GM20000 (cell line): ENCODE results near the gene CPN1.
"Not testable (repeated sequence)": the region's sequence is repeated elsewhere in the genome, so short reads cannot be mapped to it uniquely, and the experiment has no call there.

Source experiments
- DNase-seq: peaks from one replicate; pipeline ENCODE4 v3.0.0; 2012; ENCODE audit warnings: low spot score
- TF ChIP-seq, protein P1 (sequence below): IDR thresholded peaks from 2 replicates; pipeline ENCODE4 v1.5.1; 2012; ENCODE audit warnings: mild to moderate bottlenecking, control low read depth; ENCODE audit errors: extremely low read depth, missing control alignments

Gene CPN1

DNA sequence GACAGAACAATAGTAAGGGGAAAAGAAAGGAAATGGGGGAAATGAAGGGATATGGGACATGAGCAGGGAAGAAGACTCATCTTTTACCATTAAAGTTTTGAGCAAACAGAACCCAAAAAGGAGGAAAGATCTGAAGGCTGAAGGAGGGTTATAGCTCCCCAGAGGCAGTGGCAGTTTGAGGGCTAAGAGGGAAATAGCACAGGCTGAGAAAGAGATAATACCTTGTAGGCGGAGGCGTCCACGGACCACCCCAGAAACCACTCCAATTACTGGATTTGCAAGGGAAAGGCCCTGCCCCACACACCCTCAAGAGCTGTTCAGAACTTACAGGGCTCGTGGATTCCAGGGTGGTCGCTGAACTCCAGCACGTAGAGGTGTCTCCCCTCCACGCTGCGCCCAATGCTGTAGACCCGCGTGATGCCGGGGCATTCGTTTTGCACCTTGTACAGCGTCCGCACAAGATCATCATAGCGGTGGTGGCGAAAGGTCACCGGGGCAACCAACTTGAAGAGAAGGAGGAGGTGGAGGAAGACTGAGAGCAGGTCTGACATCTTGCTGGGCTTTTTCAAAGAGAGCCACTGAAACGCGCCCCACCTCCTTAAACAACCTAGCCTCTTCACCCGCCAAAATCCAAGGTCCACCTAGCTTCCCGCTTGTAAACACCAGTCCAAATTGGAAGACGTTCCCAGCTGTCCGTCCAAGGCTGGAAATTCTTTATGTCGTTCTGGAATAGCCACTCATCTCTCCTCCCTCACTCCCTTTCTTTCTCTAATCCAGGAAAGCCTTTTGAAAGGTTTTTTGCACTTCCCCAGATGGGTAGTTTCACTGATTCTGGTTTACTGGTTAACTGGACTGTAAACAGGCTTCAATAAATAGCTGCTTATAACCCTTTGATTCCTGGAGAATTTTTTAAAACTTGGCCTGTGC lies at the start of gene CPN1:
CPN1 (minus strand) TSS at position 795 of the 927 bp plus-strand sequence; CDS start at position 551, 244 bp downstream.
- TF ChIP-seq, protein P1, sequence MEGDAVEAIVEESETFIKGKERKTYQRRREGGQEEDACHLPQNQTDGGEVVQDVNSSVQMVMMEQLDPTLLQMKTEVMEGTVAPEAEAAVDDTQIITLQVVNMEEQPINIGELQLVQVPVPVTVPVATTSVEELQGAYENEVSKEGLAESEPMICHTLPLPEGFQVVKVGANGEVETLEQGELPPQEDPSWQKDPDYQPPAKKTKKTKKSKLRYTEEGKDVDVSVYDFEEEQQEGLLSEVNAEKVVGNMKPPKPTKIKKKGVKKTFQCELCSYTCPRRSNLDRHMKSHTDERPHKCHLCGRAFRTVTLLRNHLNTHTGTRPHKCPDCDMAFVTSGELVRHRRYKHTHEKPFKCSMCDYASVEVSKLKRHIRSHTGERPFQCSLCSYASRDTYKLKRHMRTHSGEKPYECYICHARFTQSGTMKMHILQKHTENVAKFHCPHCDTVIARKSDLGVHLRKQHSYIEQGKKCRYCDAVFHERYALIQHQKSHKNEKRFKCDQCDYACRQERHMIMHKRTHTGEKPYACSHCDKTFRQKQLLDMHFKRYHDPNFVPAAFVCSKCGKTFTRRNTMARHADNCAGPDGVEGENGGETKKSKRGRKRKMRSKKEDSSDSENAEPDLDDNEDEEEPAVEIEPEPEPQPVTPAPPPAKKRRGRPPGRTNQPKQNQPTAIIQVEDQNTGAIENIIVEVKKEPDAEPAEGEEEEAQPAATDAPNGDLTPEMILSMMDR = no peak
- DNase-seq = no peak

GRCh38 chr10:100130831-100131230 lies 49.2 kb upstream of the CPN1 start:
- TF ChIP-seq, protein P1 = no peak
- no peak for DNase-seq

- no peak for DNase-seq
- TF ChIP-seq, protein P1 = no peak
Measured at GRCh38 chr10:100129424-100129823, 47.8 kb upstream of the CPN1 start.

GRCh38 chr10:100128951-100129350 lies 47.3 kb upstream of the CPN1 start:
- no peak for DNase-seq
- TF ChIP-seq, protein P1 = no peak

DNA sequence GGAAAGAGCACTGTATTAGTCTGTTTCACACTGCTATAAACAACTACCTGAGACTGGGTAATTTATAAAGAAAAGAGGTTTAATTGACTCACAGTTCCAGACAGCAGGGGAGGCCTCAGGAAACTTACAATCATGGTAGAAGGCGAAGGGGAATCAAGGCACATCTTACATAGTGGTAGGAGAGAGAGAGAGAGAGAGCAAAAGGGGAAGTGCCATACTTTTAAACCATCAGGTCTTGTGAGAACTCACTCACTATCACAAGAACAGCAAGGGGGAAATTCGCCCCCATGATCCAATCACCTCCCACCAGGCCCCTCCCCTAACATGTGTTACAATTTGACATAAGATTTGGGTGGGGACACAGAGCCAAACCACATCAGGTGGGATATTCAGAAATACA lies 43.7 kb upstream of the CPN1 start:
- not testable (repeated sequence) for DNase-seq

DNA sequence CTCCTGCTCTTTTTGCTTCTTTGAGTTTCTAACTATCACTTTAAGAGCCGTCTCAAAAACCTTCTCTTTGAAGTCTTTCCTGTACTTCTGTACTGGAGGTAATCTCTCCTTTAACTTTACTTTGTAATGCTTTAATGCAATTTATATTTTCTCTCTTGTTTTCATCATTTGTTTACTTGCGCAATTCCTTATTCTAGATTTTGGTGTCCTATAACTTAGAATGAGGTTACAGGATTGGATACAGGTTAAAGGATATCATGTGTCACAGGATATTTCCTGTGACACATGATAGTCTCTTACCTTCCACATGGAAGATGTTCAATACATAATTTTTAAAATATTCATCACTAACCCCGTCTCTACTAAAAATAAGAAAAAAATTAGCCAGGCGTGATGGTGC lies 42.4 kb upstream of the CPN1 start:
- TF ChIP-seq, protein P1 = no peak
- DNase-seq = no peak

GRCh38 chr10:100122780-100123179 lies 41.1 kb upstream of the CPN1 start:
- no peak for DNase-seq
- TF ChIP-seq, protein P1 = no peak

- TF ChIP-seq, protein P1 = no peak
Measured at GRCh38 chr10:100120550-100120949, 38.9 kb upstream of the CPN1 start.

More at GRCh38 chr10:100120550-100120949, 38.9 kb upstream of the CPN1 start:
- DNase-seq = no peak
